ENCODE data around the gene UPF2. TPM values are rescaled to one million over a fixed set of nuclear protein-coding genes. Genes with fewer than 3 reads are reported as not detected.
"Not testable (repeated sequence)": the region's sequence is repeated elsewhere in the genome, so short reads cannot be mapped to it uniquely, and the experiment has no call there.

The UPF2 gene
- polyA plus RNA-seq, 1 donor (not counting 4 experiments of a cell fraction or from before 2014, with no cell fraction given), result 20.3 TPM

DNA sequence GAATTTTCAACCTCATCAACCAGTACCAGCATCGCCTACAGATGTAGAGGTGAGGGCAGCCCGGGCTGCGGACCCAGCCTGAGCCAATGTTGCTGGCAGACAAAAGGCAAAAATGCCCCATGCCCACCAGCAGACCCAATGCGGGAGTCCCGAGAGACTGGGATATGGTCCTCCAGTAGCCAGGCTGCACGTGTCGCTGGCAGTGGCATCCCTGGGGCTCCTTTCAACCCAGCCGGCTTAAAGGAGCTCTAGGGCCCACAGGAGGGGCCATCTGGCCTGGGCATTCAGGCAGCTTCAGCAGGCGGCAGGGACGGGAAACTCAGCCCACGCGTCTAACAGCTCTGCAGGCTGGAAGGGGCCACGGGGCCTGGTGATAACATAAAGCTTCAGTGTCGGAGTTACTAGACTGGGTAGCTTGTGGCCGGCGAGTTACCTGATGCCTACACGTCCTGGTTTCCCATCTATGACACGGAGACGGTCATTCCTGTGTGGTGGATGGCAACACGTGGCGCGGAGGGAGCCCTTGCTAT is 148.8 kb downstream of the UPF2 start:
- Histone ChIP-seq H2AFZ (ENCODE audit: control insufficient read depth, low read length) (no peak overlapping the region), H3K9me3 (ENCODE audit: control insufficient read depth, low read depth, low read length) (no peaks in the 10 kb centered on the region), H3K4me1 (ENCODE audit: control insufficient read depth, extremely low read depth, insufficient read depth, low read length) (peaks cover 12% of the 10 kb centered on the region), H3K4me2 (ENCODE audit: control insufficient read depth, extremely low read depth, insufficient read depth, low read depth, low read length) (no peak overlapping the region), H3K4me3 (ENCODE audit: control insufficient read depth in 2 of 3, extremely low read depth in 1 of 3, insufficient read depth in 2 of 3, low read depth in 1 of 3, low read length in 3 of 3) (no peak overlapping the region), H3K36me3 (ENCODE audit: control insufficient read depth in 2 of 2, extremely low read depth in 1 of 2, insufficient read depth in 2 of 2, low read length in 2 of 2) (no peaks in the 10 kb centered on the region), H3K79me2 (ENCODE audit: control insufficient read depth, insufficient read depth, low read length) (no peaks in the 10 kb centered on the region), H3K9ac (ENCODE audit: control insufficient read depth, extremely low read depth, insufficient read depth, low read length) (no peak overlapping the region), H3K27ac (ENCODE audit: control insufficient read depth, insufficient read depth, low read length) (no peak overlapping the region), H4K20me1 (ENCODE audit: control insufficient read depth, extremely low read depth, insufficient read depth, low read length) (no peaks in the 10 kb centered on the region), H3K9me1 (ENCODE audit: control insufficient read depth, extremely low read depth, insufficient read depth, low read length) (no peaks in the 10 kb centered on the region), H3K27me3 (ENCODE audit: control insufficient read depth, extremely low read depth, insufficient read depth, low read length) (no peaks in the 10 kb centered on the region)
- no peak for TF ChIP-seq EZH2 (IDR thresholded peaks at IDR 0.05; ENCODE audit: low read length)
- TF ChIP-seq, protein P1, sequence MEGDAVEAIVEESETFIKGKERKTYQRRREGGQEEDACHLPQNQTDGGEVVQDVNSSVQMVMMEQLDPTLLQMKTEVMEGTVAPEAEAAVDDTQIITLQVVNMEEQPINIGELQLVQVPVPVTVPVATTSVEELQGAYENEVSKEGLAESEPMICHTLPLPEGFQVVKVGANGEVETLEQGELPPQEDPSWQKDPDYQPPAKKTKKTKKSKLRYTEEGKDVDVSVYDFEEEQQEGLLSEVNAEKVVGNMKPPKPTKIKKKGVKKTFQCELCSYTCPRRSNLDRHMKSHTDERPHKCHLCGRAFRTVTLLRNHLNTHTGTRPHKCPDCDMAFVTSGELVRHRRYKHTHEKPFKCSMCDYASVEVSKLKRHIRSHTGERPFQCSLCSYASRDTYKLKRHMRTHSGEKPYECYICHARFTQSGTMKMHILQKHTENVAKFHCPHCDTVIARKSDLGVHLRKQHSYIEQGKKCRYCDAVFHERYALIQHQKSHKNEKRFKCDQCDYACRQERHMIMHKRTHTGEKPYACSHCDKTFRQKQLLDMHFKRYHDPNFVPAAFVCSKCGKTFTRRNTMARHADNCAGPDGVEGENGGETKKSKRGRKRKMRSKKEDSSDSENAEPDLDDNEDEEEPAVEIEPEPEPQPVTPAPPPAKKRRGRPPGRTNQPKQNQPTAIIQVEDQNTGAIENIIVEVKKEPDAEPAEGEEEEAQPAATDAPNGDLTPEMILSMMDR (optimal IDR thresholded peaks at IDR 0.05 in 1 of 3, IDR thresholded peaks at IDR 0.05 in 1 of 3, conservative IDR thresholded peaks at IDR 0.05 in 1 of 3; ENCODE audit: extremely low read depth in 1 of 3, insufficient read depth in 2 of 3, low read length in 3 of 3), result no peak
- dilution Hi-C loops (cut with MboI; ENCODE audit: extremely low pct_ligation_motif_present, low sequenced_read_pairs), result no loop called here
- DNase-seq (ENCODE audit: low read depth, low spot score), result no peak
- FAIRE-seq, result no peak

DNA sequence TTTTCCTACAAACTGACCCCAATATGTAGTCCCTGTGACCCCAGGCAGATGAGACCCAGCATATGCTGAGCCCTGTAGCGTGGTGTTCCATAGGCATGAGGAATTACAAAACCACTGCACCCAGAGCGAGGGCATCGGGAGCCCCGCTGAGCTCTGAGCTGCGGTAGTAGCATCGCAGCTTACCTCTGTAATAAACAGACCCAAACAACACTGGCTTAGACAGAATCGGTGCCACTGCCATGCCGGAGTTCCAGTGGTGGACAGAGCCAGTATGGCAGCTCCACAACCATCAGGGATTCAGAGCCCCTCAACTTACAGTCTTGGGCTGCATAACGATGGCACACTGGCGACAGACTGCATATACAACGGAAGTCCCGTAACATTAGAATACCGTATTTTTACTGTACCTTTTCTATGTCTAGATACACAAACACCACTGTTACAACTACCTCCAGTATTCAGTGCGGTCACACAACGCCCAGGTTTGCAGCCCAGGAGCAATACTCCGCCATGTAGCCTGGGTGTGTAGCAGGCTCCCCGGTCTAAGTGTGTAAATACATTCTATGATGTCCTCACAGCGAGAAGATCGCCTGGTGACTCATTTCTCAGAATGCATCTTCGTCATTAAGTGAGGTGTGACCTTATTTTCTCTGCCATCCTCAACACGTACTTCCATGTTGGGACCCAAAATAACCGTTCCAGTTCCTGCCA is 150.7 kb downstream of the UPF2 start:
- no peak for TF ChIP-seq EZH2 (IDR thresholded peaks at IDR 0.05; ENCODE audit: low read length)
- TF ChIP-seq, protein P1 (optimal IDR thresholded peaks at IDR 0.05 in 1 of 3, IDR thresholded peaks at IDR 0.05 in 1 of 3, conservative IDR thresholded peaks at IDR 0.05 in 1 of 3; ENCODE audit: extremely low read depth in 1 of 3, insufficient read depth in 2 of 3, low read length in 3 of 3), result no peak
- H2AFZ ChIP-seq (ENCODE audit: control insufficient read depth, low read length), result no peak overlapping the region
- H3K4me3 ChIP-seq (ENCODE audit: control insufficient read depth in 2 of 3, extremely low read depth in 1 of 3, insufficient read depth in 2 of 3, low read depth in 1 of 3, low read length in 3 of 3), result no peak overlapping the region
- dilution Hi-C loops (cut with MboI; ENCODE audit: extremely low pct_ligation_motif_present, low sequenced_read_pairs), result no loop called here
- no peak for FAIRE-seq
- peaks cover 2% of the 10 kb centered on the region for H3K4me1 ChIP-seq (ENCODE audit: control insufficient read depth, extremely low read depth, insufficient read depth, low read length)
- no peaks in the 10 kb centered on the region for H3K9me1 ChIP-seq (ENCODE audit: control insufficient read depth, extremely low read depth, insufficient read depth, low read length)
- H3K4me2 ChIP-seq (ENCODE audit: control insufficient read depth, extremely low read depth, insufficient read depth, low read depth, low read length), result no peak overlapping the region
- no peaks in the 10 kb centered on the region for H3K9me3 ChIP-seq (ENCODE audit: control insufficient read depth, low read depth, low read length)
- DNase-seq (ENCODE audit: low read depth, low spot score), result no peak
- no peaks in the 10 kb centered on the region for H4K20me1 ChIP-seq (ENCODE audit: control insufficient read depth, extremely low read depth, insufficient read depth, low read length)
- H3K27ac ChIP-seq (ENCODE audit: control insufficient read depth, insufficient read depth, low read length), result no peak overlapping the region
- H3K27me3 ChIP-seq (ENCODE audit: control insufficient read depth, extremely low read depth, insufficient read depth, low read length), result no peaks in the 10 kb centered on the region
- H3K79me2 ChIP-seq (ENCODE audit: control insufficient read depth, insufficient read depth, low read length), result no peaks in the 10 kb centered on the region
- H3K9ac ChIP-seq (ENCODE audit: control insufficient read depth, extremely low read depth, insufficient read depth, low read length), result no peak overlapping the region
- H3K36me3 ChIP-seq (ENCODE audit: control insufficient read depth in 2 of 2, extremely low read depth in 1 of 2, insufficient read depth in 2 of 2, low read length in 2 of 2), result no peaks in the 10 kb centered on the region

DNA sequence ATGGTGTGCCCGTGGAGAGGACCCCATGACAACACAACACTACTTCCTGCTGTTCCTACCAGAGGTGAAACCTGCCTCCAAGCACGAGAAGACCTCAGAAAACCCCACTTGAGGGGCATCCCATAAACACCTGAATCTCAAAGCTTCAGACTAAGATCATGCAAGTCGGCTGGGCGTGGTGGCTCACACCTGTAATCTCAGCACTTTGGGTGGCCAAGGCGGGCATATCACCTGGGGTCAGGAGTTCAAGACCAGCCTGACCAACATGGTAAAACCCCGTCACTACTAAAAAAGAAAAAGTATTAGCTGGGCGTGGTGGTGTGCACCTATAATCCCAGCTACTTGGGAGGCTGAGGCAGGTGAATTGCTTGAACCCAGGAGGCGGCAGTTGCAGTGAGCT is 153.3 kb downstream of the UPF2 start:
- H3K4me1 ChIP-seq (ENCODE audit: control insufficient read depth, extremely low read depth, insufficient read depth, low read length), result peaks cover 25% of the 10 kb centered on the region
- H3K4me2 ChIP-seq (ENCODE audit: control insufficient read depth, extremely low read depth, insufficient read depth, low read depth, low read length); H3K36me3 ChIP-seq (ENCODE audit: control insufficient read depth in 2 of 2, extremely low read depth in 1 of 2, insufficient read depth in 2 of 2, low read length in 2 of 2); H3K27me3 ChIP-seq (ENCODE audit: control insufficient read depth, extremely low read depth, insufficient read depth, low read length); H3K9me3 ChIP-seq (ENCODE audit: control insufficient read depth, low read depth, low read length); H3K27ac ChIP-seq (ENCODE audit: control insufficient read depth, insufficient read depth, low read length); H2AFZ ChIP-seq (ENCODE audit: control insufficient read depth, low read length); H3K79me2 ChIP-seq (ENCODE audit: control insufficient read depth, insufficient read depth, low read length); DNase-seq (ENCODE audit: low read depth, low spot score); H3K4me3 ChIP-seq (ENCODE audit: control insufficient read depth in 2 of 3, extremely low read depth in 1 of 3, insufficient read depth in 2 of 3, low read depth in 1 of 3, low read length in 3 of 3); H3K9ac ChIP-seq (ENCODE audit: control insufficient read depth, extremely low read depth, insufficient read depth, low read length); H3K9me1 ChIP-seq (ENCODE audit: control insufficient read depth, extremely low read depth, insufficient read depth, low read length); dilution Hi-C loops (cut with MboI; ENCODE audit: extremely low pct_ligation_motif_present, low sequenced_read_pairs); H4K20me1 ChIP-seq (ENCODE audit: control insufficient read depth, extremely low read depth, insufficient read depth, low read length); FAIRE-seq: not testable (repeated sequence)
